Left renal cortex interstitium (tissue), 4 donors: Measurements from ENCODE around the gene WDR1. TPM values are rescaled to one million over a fixed set of nuclear protein-coding genes. Genes with fewer than 3 reads are reported as not detected.

Source experiments
- DNase-seq, 4 donors: peaks; one replicate each; pipeline ENCODE4 v3.0.0-alpha.2; 2013; ENCODE audit warnings: low read depth in 4 of 4, low spot score in 2 of 4, missing footprints in 1 of 4
- polyA plus RNA-seq, 4 donors: library from polyadenylated mRNA; unstranded; fragments of 120-200 nt; gene quantifications; one replicate each; pipeline ENCODE4 v1.2.1, GENCODE V29; 2013; ENCODE audit not compliant: insufficient read length in 4 of 4

Gene WDR1
- polyA plus RNA-seq, 4 donors: 151 to 225 (median 187) TPM

- DNase-seq: no peak
Measured at GRCh38 chr4:10026485-10026884, 90.1 kb downstream of the WDR1 start.

GRCh38 chr4:10025230-10025806 lies 91.3 kb downstream of the WDR1 start:
- no peak for DNase-seq

Other genes starting within 250 kb of the WDR1 start
- 10 to 100 TPM in 2 of 4 donors, 1 to 10 TPM in 2; 8.5 to 11.3 (median 9.6) TPM for gene SLC2A9, start 95.3 kb downstream of the WDR1 start, polyA plus RNA-seq